Colon (tissue), 2 donors: ENCODE data around the gene EIF3K.

Source experiments
- FAIRE-seq: peaks from 2 replicates; lab custom pipeline; 2012; peaks lifted over from hg19 to GRCh38; lab: Jason Lieb, UNC
- donor health status: control.
- donor health status: control.

The EIF3K gene

GRCh38 chr19:38666663-38667511, 47.9 kb downstream of the EIF3K start:
- no peak for FAIRE-seq

GRCh38 chr19:38667661-38668171, 48.7 kb downstream of the EIF3K start:
- FAIRE-seq: no peak

GRCh38 chr19:38669552-38669951, 50.6 kb downstream of the EIF3K start:
- FAIRE-seq: no peak

GRCh38 chr19:38670921-38671398, 52.0 kb downstream of the EIF3K start:
- FAIRE-seq: no peak

GRCh38 chr19:38671654-38672053, 52.7 kb downstream of the EIF3K start:
- no peak for FAIRE-seq

- no peak for FAIRE-seq
Measured at GRCh38 chr19:38673030-38673429, 54.0 kb downstream of the EIF3K start.

GRCh38 chr19:38674388-38675171, 55.6 kb downstream of the EIF3K start:
- no peak for FAIRE-seq

- no peak for FAIRE-seq
Measured at GRCh38 chr19:38675611-38676010, 56.6 kb downstream of the EIF3K start.

GRCh38 chr19:38676023-38676877, 57.3 kb downstream of the EIF3K start:
- no peak for FAIRE-seq

GRCh38 chr19:38676878-38677646, 58.1 kb downstream of the EIF3K start:
- FAIRE-seq: no peak

- no peak for FAIRE-seq
Measured at GRCh38 chr19:38678217-38678890, 59.4 kb downstream of the EIF3K start.

GRCh38 chr19:38678891-38679494, 60.0 kb downstream of the EIF3K start:
- no peak for FAIRE-seq

GRCh38 chr19:38679839-38680238, 60.9 kb downstream of the EIF3K start:
- no peak for FAIRE-seq

GRCh38 chr19:38682195-38682867, 63.3 kb downstream of the EIF3K start:
- FAIRE-seq: no peak

GRCh38 chr19:38682872-38683392, 63.9 kb downstream of the EIF3K start:
- no peak for FAIRE-seq

- FAIRE-seq: no peak
Measured at GRCh38 chr19:38683393-38684077, 64.5 kb downstream of the EIF3K start.

- FAIRE-seq: no peak
Measured at GRCh38 chr19:38684078-38684861, 65.3 kb downstream of the EIF3K start.
